NCI-H748 (cell line): ENCODE data around the gene NECTIN1.
A peak's percentile ranks its signal among the peaks of the same experiment; 100 is the strongest.

Experiments used
- DNase-seq: peaks from one replicate; lab custom pipeline; 2025; ENCODE audit not compliant: unreplicated experiment; lab: John Stamatoyannopoulos, UW

Gene NECTIN1

GRCh38 chr11:119755356-119756071 lies 26.5 kb upstream of the NECTIN1 start:
- DNase-seq: no peak

- no peak for DNase-seq
These were observed 25.8 kb upstream of the NECTIN1 start for GRCh38 chr11:119754656-119755355.

DNA sequence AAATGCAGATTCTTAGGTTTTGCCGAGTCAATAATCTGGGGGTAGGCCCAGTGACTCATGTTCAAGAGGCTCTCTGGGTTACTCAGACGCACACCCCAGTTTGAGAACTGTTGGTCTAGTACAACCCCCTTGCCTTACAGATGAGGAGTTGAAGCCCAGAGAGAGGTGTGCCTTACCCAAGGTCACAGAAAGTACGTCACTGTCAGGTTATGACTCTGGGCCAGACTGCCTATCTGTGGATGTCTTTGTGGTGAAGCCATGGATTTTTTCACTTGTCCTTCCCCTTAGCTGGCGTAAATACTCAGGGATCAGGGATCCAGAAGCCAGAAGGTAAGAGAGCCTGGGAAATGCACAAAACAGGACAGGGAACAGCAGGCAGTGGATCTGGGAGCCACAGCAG lies 25.2 kb upstream of the NECTIN1 start:
- DNase-seq: no peak

GRCh38 chr11:119752946-119753345 lies 23.9 kb upstream of the NECTIN1 start:
- DNase-seq: no peak

GRCh38 chr11:119752345-119752871 lies 23.4 kb upstream of the NECTIN1 start:
- DNase-seq: no peak

DNA sequence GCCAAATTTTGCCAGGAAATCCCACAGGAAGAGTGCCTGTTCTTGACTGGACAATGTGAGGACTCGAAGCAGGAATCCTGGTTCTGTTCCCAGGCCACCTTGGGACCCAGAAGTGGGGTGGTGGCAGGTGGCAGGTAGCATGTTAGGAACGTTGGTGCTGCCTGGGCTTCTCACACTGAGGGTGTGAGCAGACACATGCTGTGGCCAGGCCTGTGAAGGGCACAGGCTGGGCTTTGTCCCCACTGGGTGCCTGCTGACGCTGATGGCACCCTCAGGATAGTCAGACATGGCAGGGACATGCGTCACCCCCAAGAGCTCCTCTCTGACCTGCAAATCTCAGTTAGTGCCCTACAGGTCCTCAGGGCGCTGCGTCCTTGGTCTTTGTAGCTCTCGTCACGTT lies 21.1 kb upstream of the NECTIN1 start:
- no peak for DNase-seq

- DNase-seq: no peak
These were observed 20.1 kb upstream of the NECTIN1 start for GRCh38 chr11:119749006-119749565.

DNA sequence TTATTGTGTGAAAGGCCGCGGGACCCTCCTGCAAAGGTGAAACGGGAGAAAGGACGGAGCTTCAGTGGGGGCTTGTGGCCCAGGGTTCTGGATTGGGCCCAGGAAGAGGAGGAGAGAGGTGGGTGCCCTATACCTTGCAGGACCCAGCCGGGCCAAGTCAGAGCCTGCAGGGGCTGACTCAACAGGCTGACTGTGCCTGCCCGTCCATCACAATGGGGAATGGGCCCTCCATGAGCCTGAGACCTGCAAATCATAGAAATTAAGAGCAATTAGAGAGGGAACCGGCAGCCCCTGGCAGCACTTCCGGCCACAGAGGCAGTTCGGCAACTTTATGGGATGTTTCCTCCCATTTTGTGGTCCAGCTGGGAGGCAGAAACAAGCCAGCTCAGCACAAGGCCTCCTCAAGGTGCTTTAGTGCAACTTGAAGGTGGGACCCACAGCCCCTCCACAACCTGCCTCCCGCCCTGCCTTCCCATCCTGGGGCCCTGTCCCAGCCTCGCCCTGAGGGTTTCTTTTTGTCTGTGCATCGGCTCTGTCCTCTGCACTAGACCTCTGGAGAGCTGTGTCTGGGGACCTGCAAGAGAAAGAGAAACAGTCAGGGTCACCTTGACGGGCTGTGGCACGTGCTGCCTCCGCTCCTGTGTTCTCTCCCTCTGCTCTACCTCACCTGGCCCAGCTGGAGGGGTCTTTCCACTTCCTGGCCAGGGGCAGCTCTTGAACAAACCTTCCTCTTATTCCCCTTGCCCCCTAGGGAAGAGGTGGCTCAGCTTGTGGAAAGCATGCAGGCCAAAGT lies 19.1 kb upstream of the NECTIN1 start:
- DNase-seq: no peak

GRCh38 chr11:119745776-119746535 lies 17.0 kb upstream of the NECTIN1 start:
- DNase-seq: no peak

DNA sequence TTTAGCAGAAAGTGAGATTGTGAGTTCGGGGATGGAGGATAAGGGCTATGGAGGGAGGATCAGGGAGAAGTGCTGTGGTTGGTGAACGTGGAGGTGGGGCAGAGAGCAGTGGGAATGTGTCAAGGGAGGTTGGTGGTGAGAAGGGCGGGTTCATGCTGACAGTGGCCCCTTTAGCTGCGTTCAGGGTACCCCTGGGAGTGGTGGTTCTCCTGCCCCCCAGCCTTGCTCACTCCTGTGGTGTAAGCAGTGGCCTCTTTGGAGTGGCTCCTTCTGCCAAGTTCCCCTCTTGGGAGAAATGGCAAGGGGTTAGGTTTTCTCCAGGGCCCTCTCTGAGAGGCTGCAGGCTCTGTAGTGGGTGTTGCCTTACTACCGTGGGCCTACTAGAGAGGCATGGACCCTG lies 16.1 kb upstream of the NECTIN1 start:
- no peak for DNase-seq

GRCh38 chr11:119744577-119744976 lies 15.6 kb upstream of the NECTIN1 start:
- no peak for DNase-seq

GRCh38 chr11:119743006-119743405 lies 14.0 kb upstream of the NECTIN1 start:
- DNase-seq: no peak

- DNase-seq: no peak
These were observed 13.4 kb upstream of the NECTIN1 start for GRCh38 chr11:119742263-119742861.

GRCh38 chr11:119741369-119742262 lies 12.6 kb upstream of the NECTIN1 start:
- no peak for DNase-seq

- DNase-seq: peak; percentile 49
These were observed 11.0 kb upstream of the NECTIN1 start for GRCh38 chr11:119739975-119740374.

DNA sequence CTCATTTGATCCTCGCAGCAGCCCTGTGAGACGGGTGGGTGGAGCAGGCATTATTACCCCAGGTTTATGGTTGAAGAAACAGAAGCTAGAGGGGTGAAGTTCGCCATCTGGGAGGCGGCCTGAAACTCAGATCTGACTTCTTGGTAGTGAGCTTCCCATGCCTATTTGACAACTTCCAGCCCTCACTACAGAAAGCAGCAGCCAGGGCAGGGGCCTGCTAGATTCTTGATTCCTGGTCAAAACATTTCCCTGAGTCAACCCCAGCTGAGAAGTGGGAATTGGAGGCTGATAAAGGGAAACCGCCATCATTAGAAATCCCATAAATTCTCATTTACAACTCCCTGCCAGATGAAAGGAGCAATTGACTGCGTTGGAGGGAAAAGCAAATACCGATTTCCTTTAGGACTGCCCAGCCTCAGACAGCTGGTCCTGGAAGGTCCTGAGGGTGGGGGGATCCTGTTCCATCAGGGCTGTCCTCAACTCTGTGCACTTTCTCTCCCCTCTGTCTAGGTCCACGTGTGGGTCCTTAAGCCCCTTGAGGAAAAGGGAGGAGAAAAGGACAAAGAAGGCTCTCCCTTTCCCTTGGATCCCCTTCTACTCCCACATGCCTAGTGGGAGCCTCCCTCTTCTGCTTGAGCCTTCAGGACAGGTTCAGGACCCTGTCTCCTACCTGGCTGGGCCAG lies 10.2 kb upstream of the NECTIN1 start:
- peak; percentile 49 for DNase-seq

DNA sequence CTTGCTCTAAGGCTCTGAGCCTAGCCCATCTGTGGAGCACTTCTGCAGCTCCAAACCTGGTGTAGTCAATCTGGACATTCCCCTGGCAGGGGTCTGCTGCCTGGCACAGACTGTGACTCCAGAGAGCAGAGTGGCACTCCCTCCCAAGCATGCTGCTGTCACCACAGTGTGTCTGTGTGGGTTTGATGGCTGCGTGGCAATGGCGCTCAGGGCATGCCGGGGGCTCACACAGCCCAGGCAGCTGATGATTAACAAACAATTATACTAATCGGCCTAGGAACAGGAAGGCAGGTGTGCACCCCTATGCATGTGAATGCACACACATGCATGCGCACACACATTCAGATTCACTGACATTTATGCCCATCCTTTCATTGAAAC lies 9.0 kb upstream of the NECTIN1 start:
- DNase-seq: peak; percentile 32

DNA sequence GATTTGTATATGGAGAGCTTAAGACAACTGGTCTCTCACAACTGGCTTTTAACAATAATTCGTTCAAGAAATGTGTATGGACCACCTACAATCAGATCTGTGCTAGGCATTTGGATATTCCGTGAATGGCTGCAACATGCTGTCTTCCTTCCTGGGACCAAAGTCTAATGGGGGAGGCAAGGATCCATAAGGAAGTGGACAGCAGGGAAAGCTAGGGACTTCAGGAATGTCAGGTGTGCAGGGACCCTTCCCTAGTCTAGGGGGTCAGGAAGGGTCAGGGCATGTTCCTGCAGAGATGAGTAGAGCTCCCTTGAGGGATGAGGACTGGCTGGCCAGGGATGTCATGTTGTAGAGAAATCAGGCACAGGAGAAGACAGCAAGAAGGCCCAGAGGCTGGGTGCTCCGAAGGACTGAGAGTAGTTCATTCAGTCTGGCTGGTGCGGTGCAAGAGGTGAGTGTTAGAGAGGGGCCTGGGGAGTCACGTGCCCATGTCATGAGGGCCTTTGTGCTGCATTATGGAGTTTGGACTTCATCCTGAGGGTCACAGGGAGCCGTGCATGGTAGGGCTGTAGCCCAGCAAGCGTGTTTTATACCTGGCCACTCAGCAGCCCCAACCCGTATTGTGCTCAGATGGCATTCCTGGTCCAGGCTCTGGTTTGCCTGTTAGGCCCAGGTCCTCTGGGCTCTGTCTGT lies 8.5 kb upstream of the NECTIN1 start:
- DNase-seq: no peak
